Fibroblast of lung (primary cell): Measurements from ENCODE around the gene ARX. TPM values are rescaled to one million over a fixed set of nuclear protein-coding genes. Genes with fewer than 3 reads are reported as not detected.

Experiments
- DNase-seq, 2 donors: peaks; one replicate each; pipeline versions ENCODE4 v3.0.0 to v3.0.0-alpha.2; 2010; ENCODE audit warnings: low read depth in 2 of 2
- H2AFZ ChIP-seq: 2 replicates; pipeline ENCODE4 v1.5.1; 2012; ENCODE audit warnings: low read length, control low read depth, inconsistent platforms
- H3K27ac ChIP-seq: 2 replicates; pipeline ENCODE4 v1.5.1; 2011; ENCODE audit warnings: low read length, control low read depth; ENCODE audit not compliant: insufficient read depth
- H3K27me3 ChIP-seq: 2 replicates; pipeline ENCODE4 v1.5.1; 2011; ENCODE audit warnings: mild to moderate bottlenecking, low read length; ENCODE audit not compliant: control insufficient read depth, insufficient read depth
- H3K36me3 ChIP-seq: 2 replicates; pipeline ENCODE4 v1.5.1; 2011; ENCODE audit warnings: low read length; ENCODE audit not compliant: control insufficient read depth, insufficient read depth
- H3K4me1 ChIP-seq: 2 replicates; pipeline ENCODE4 v1.5.1; 2011; ENCODE audit warnings: low read length; ENCODE audit not compliant: control insufficient read depth, insufficient read depth; ENCODE audit errors: extremely low read depth
- H3K4me2 ChIP-seq: 2 replicates; pipeline ENCODE4 v1.5.1; 2011; ENCODE audit warnings: low read length, control low read depth; ENCODE audit not compliant: insufficient read depth; ENCODE audit errors: extremely low read depth
- H3K4me3 ChIP-seq, 4 experiments: fragments of 200-600 bp in 1 of 4; sonication (generic) in 1 of 4; replicated peaks in 1 of 4; 2 replicates each; pipeline ENCODE4 v1.5.1; 2011 to 2016; ENCODE audit warnings: low read length in 4 of 4, low read depth in 3 of 4, mild to moderate bottlenecking in 3 of 4, control low read depth in 2 of 4, inconsistent platforms in 1 of 4, mixed read lengths in 1 of 4; ENCODE audit not compliant: insufficient read depth in 1 of 4; ENCODE audit errors: control extremely low read depth in 1 of 4
- H3K79me2 ChIP-seq: 2 replicates; pipeline ENCODE4 v1.5.1; 2012; ENCODE audit warnings: mild to moderate bottlenecking, low read length, inconsistent platforms; ENCODE audit not compliant: control insufficient read depth, insufficient read depth
- H3K9ac ChIP-seq: 2 replicates; pipeline ENCODE4 v1.5.1; 2011; ENCODE audit warnings: mild to moderate bottlenecking, low read length, control low read depth; ENCODE audit not compliant: insufficient read depth
- H3K9me3 ChIP-seq: 2 replicates; pipeline ENCODE4 v1.5.1; 2012; ENCODE audit warnings: low read depth, low read length; ENCODE audit not compliant: control insufficient read depth, insufficient read depth
- H4K20me1 ChIP-seq: 2 replicates; pipeline ENCODE4 v1.5.1; 2011; ENCODE audit warnings: low read length; ENCODE audit not compliant: control insufficient read depth, insufficient read depth; ENCODE audit errors: extremely low read depth
- CTCF ChIP-seq, 2 donors: IDR thresholded peaks in 1 of 2; conservative IDR thresholded peaks in 1 of 2; 1 replicate in 1 of 2; 2 replicates in 1 of 2; pipeline ENCODE4 v1.5.1; 2011 to 2012; ENCODE audit warnings: low read length in 2 of 2, control low read depth in 1 of 2, inconsistent platforms in 1 of 2, low read depth in 1 of 2, mild to moderate bottlenecking in 1 of 2
- EZH2 ChIP-seq: IDR thresholded peaks from 2 replicates; pipeline ENCODE4 v1.5.1; 2012; ENCODE audit warnings: low read length, control low read depth, mild to moderate bottlenecking; ENCODE audit errors: missing control alignments
- polyA plus RNA-seq, 2 donors: library from polyadenylated mRNA; depleted of rRNA in 1 of 2; stranded (reverse) in 1 of 2; unstranded in 1 of 2; fragments of >200 nt; gene quantifications; 2 replicates each; pipeline ENCODE4 v1.2.1, GENCODE V29; 2011 to 2012; ENCODE audit warnings: missing spikeins in 1 of 2
- total RNA-seq: library from RNA; depleted of rRNA; stranded (reverse); fragments of >200 nt; gene quantifications from 2 replicates; pipeline ENCODE4 v1.2.1, GENCODE V29; 2014

The ARX gene
- total and polyA plus RNA-seq, 2 donors (not counting 1 experiment from before 2014, with no cell fraction given): not detected

- no peak overlapping the region for H2AFZ ChIP-seq
- H3K4me3 ChIP-seq: no peak overlapping the region
- TF ChIP-seq CTCF (conservative IDR thresholded peaks at IDR 0.05 in 1 of 2, IDR thresholded peaks at IDR 0.05 in 1 of 2; ENCODE audit: low read depth in 1 of 2, low read length in 2 of 2): no peak
- TF ChIP-seq EZH2: no peak
- H3K27me3 ChIP-seq: no peaks in the 10 kb centered on the region
- H3K4me1 ChIP-seq: no peaks in the 10 kb centered on the region
- H3K9me3 ChIP-seq: no peaks in the 10 kb centered on the region
- no peak overlapping the region for H3K9ac ChIP-seq
- H3K79me2 ChIP-seq: no peaks in the 10 kb centered on the region
- no peak overlapping the region for H3K4me2 ChIP-seq
- H4K20me1 ChIP-seq: no peaks in the 10 kb centered on the region
- H3K27ac ChIP-seq: no peak overlapping the region
- DNase-seq: no peak
- no peaks in the 10 kb centered on the region for H3K36me3 ChIP-seq
These were observed 30.6 kb downstream of the ARX start for GRCh38 chrX:24985120-24985519.

GRCh38 chrX:24983931-24984330 is 31.8 kb downstream of the ARX start:
- Histone ChIP-seq H3K9me3 (no peaks in the 10 kb centered on the region), H3K9ac (no peak overlapping the region), H3K27me3 (no peaks in the 10 kb centered on the region), H3K4me1 (no peaks in the 10 kb centered on the region), H3K79me2 (no peaks in the 10 kb centered on the region), H2AFZ (no peak overlapping the region), H3K27ac (no peak overlapping the region), H3K36me3 (no peaks in the 10 kb centered on the region), H4K20me1 (no peaks in the 10 kb centered on the region), H3K4me3 (no peak overlapping the region), H3K4me2 (no peak overlapping the region)
- DNase-seq: no peak
- TF ChIP-seq EZH2: no peak
- TF ChIP-seq CTCF (conservative IDR thresholded peaks at IDR 0.05 in 1 of 2, IDR thresholded peaks at IDR 0.05 in 1 of 2; ENCODE audit: low read depth in 1 of 2, low read length in 2 of 2): no peak

- Histone ChIP-seq H3K36me3 (no peaks in the 10 kb centered on the region), H3K9me3 (no peaks in the 10 kb centered on the region), H3K4me1 (no peaks in the 10 kb centered on the region), H3K9ac (no peak overlapping the region), H3K79me2 (no peaks in the 10 kb centered on the region), H3K27ac (no peak overlapping the region), H4K20me1 (no peaks in the 10 kb centered on the region), H3K27me3 (no peaks in the 10 kb centered on the region), H3K4me3 (no peak overlapping the region), H2AFZ (no peak overlapping the region), H3K4me2 (no peak overlapping the region)
- TF ChIP-seq CTCF (conservative IDR thresholded peaks at IDR 0.05 in 1 of 2, IDR thresholded peaks at IDR 0.05 in 1 of 2; ENCODE audit: low read depth in 1 of 2, low read length in 2 of 2) (no peak), EZH2 (no peak)
- no peak for DNase-seq
These were observed 33.3 kb downstream of the ARX start for GRCh38 chrX:24982306-24982965.
